Measurements from ENCODE around the gene TMEM63C.

The TMEM63C gene

DNA sequence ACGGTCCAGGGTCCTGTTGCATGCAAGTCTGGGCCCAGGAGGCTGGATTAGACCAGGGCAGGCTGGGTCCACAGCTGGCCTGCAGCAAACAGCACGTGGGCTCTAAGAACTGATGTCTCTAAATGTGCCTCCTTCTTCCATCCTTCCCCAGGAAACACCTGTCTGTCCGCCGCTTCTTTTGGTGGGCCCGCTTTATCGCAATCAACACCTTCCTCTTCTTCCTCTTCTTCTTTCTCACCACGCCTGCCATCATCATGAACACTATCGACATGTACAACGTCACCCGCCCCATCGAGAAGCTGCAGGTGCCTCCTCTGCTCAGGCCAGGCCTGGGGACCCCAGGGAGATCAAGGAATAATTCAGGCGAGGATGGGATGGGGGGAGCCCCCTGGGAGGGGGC is 61.2 kb downstream of the TMEM63C start:
- Histone ChIP-seq H3K36me3 (ENCODE audit: control insufficient read depth, insufficient read depth, low read length) (no peaks in the 10 kb centered on the region), H3K4me1 (ENCODE audit: control insufficient read depth, insufficient read depth, low read length) (no peaks in the 10 kb centered on the region), H3K9ac (ENCODE audit: low read depth, low read length) (no peak overlapping the region)

DNA sequence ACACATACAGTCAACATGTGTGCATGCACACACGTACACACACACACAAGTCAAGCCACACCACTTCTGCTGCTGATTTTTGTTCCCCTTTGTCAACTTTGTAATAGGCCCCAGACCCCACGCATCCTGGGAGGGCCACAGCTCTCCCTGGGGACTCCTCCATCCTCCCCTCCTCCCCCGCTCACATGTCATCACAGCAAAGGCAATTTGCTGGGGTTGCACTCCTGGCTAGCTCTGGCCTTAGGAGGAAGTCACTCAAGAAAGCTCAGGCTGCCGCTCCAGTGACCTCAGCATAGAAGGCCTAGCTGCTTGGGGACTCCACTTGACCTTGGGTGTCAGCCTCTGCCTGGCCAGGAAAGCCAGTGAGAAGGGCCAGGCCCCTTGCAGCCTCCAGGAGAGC is 62.3 kb downstream of the TMEM63C start:
- H3K9me3 ChIP-seq (ENCODE audit: control insufficient read depth, insufficient read depth, low read length), result no peaks in the 10 kb centered on the region
- H3K36me3 ChIP-seq (ENCODE audit: control insufficient read depth, insufficient read depth, low read length), result no peaks in the 10 kb centered on the region
- H3K27me3 ChIP-seq (ENCODE audit: control insufficient read depth, insufficient read depth, low read length), result no peaks in the 10 kb centered on the region
- no peak overlapping the region for H3K4me3 ChIP-seq (ENCODE audit: low read depth, low read length)
- H3K27ac ChIP-seq (ENCODE audit: low read depth, low read length), result no peak overlapping the region
- H3K4me1 ChIP-seq (ENCODE audit: control insufficient read depth, insufficient read depth, low read length), result no peaks in the 10 kb centered on the region
- H3K9ac ChIP-seq (ENCODE audit: low read depth, low read length), result no peak overlapping the region

More for the DNA sequence above, 61.2 kb downstream of the TMEM63C start:
- Histone ChIP-seq H3K4me3 (ENCODE audit: low read depth, low read length) (no peak overlapping the region), H3K27me3 (ENCODE audit: control insufficient read depth, insufficient read depth, low read length) (no peaks in the 10 kb centered on the region), H3K9me3 (ENCODE audit: control insufficient read depth, insufficient read depth, low read length) (no peaks in the 10 kb centered on the region), H3K27ac (ENCODE audit: low read depth, low read length) (no peak overlapping the region)

- Histone ChIP-seq H3K36me3 (ENCODE audit: control insufficient read depth, insufficient read depth, low read length) (no peaks in the 10 kb centered on the region), H3K27me3 (ENCODE audit: control insufficient read depth, insufficient read depth, low read length) (no peaks in the 10 kb centered on the region)
These were observed 64.2 kb downstream of the TMEM63C start for GRCh38 chr14:77245820-77246219.

GRCh38 chr14:77246784-77247183 is 65.2 kb downstream of the TMEM63C start:
- Histone ChIP-seq H3K27ac (ENCODE audit: low read depth, low read length) (no peak overlapping the region), H3K27me3 (ENCODE audit: control insufficient read depth, insufficient read depth, low read length) (no peaks in the 10 kb centered on the region), H3K9ac (ENCODE audit: low read depth, low read length) (no peak overlapping the region), H3K9me3 (ENCODE audit: control insufficient read depth, insufficient read depth, low read length) (no peaks in the 10 kb centered on the region), H3K4me1 (ENCODE audit: control insufficient read depth, insufficient read depth, low read length) (no peaks in the 10 kb centered on the region), H3K36me3 (ENCODE audit: control insufficient read depth, insufficient read depth, low read length) (no peaks in the 10 kb centered on the region), H3K4me3 (ENCODE audit: low read depth, low read length) (no peak overlapping the region)

More at GRCh38 chr14:77245820-77246219, 64.2 kb downstream of the TMEM63C start:
- no peaks in the 10 kb centered on the region for H3K4me1 ChIP-seq (ENCODE audit: control insufficient read depth, insufficient read depth, low read length)
- H3K9ac ChIP-seq (ENCODE audit: low read depth, low read length), result no peak overlapping the region
- H3K9me3 ChIP-seq (ENCODE audit: control insufficient read depth, insufficient read depth, low read length), result no peaks in the 10 kb centered on the region
- no peak overlapping the region for H3K27ac ChIP-seq (ENCODE audit: low read depth, low read length)
- H3K4me3 ChIP-seq (ENCODE audit: low read depth, low read length), result no peak overlapping the region

DNA sequence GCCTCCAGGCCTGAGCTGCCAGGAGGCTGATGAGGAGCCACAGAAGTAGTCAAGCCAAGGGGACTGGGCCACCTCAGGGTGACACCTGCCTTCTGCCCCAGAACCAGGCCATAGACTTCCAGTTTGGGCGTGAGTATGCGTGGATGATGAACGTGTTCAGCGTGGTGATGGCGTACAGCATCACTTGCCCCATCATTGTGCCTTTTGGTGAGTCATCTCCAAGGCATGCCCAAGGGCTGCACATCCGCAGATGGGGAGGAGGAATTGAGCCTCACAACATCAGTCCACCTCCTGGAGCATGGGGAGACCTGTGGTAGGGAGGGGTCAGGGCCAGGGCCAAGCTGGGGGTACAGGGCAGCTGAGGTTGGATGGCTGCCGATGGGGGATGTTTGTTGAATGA is 67.1 kb downstream of the TMEM63C start:
- Histone ChIP-seq H3K9me3 (ENCODE audit: control insufficient read depth, insufficient read depth, low read length) (no peaks in the 10 kb centered on the region), H3K4me1 (ENCODE audit: control insufficient read depth, insufficient read depth, low read length) (no peaks in the 10 kb centered on the region), H3K27me3 (ENCODE audit: control insufficient read depth, insufficient read depth, low read length) (no peaks in the 10 kb centered on the region)

GRCh38 chr14:77249286-77249685 is 67.7 kb downstream of the TMEM63C start:
- no peaks in the 10 kb centered on the region for H3K27me3 ChIP-seq (ENCODE audit: control insufficient read depth, insufficient read depth, low read length)
- no peak overlapping the region for H3K27ac ChIP-seq (ENCODE audit: low read depth, low read length)
- H3K9ac ChIP-seq (ENCODE audit: low read depth, low read length), result no peak overlapping the region
- H3K4me1 ChIP-seq (ENCODE audit: control insufficient read depth, insufficient read depth, low read length), result no peaks in the 10 kb centered on the region
- H3K36me3 ChIP-seq (ENCODE audit: control insufficient read depth, insufficient read depth, low read length), result no peaks in the 10 kb centered on the region
- no peaks in the 10 kb centered on the region for H3K9me3 ChIP-seq (ENCODE audit: control insufficient read depth, insufficient read depth, low read length)
- H3K4me3 ChIP-seq (ENCODE audit: low read depth, low read length), result no peak overlapping the region

More for the DNA sequence above, 67.1 kb downstream of the TMEM63C start:
- Histone ChIP-seq H3K36me3 (ENCODE audit: control insufficient read depth, insufficient read depth, low read length) (no peaks in the 10 kb centered on the region), H3K4me3 (ENCODE audit: low read depth, low read length) (no peak overlapping the region), H3K9ac (ENCODE audit: low read depth, low read length) (no peak overlapping the region), H3K27ac (ENCODE audit: low read depth, low read length) (no peak overlapping the region)

GRCh38 chr14:77250927-77251326 is 69.3 kb downstream of the TMEM63C start:
- no peaks in the 10 kb centered on the region for H3K9me3 ChIP-seq (ENCODE audit: control insufficient read depth, insufficient read depth, low read length)
- no peaks in the 10 kb centered on the region for H3K4me1 ChIP-seq (ENCODE audit: control insufficient read depth, insufficient read depth, low read length)
- no peaks in the 10 kb centered on the region for H3K27me3 ChIP-seq (ENCODE audit: control insufficient read depth, insufficient read depth, low read length)
- H3K4me3 ChIP-seq (ENCODE audit: low read depth, low read length), result no peak overlapping the region
- no peaks in the 10 kb centered on the region for H3K36me3 ChIP-seq (ENCODE audit: control insufficient read depth, insufficient read depth, low read length)
- H3K27ac ChIP-seq (ENCODE audit: low read depth, low read length), result no peak overlapping the region
- H3K9ac ChIP-seq (ENCODE audit: low read depth, low read length), result no peak overlapping the region

GRCh38 chr14:77251870-77252269 is 70.3 kb downstream of the TMEM63C start:
- H3K27ac ChIP-seq (ENCODE audit: low read depth, low read length), result no peak overlapping the region
- H3K4me1 ChIP-seq (ENCODE audit: control insufficient read depth, insufficient read depth, low read length), result no peaks in the 10 kb centered on the region
- H3K9me3 ChIP-seq (ENCODE audit: control insufficient read depth, insufficient read depth, low read length), result no peaks in the 10 kb centered on the region
- no peaks in the 10 kb centered on the region for H3K27me3 ChIP-seq (ENCODE audit: control insufficient read depth, insufficient read depth, low read length)
- H3K4me3 ChIP-seq (ENCODE audit: low read depth, low read length), result no peak overlapping the region
- H3K36me3 ChIP-seq (ENCODE audit: control insufficient read depth, insufficient read depth, low read length), result no peaks in the 10 kb centered on the region
- no peak overlapping the region for H3K9ac ChIP-seq (ENCODE audit: low read depth, low read length)

DNA sequence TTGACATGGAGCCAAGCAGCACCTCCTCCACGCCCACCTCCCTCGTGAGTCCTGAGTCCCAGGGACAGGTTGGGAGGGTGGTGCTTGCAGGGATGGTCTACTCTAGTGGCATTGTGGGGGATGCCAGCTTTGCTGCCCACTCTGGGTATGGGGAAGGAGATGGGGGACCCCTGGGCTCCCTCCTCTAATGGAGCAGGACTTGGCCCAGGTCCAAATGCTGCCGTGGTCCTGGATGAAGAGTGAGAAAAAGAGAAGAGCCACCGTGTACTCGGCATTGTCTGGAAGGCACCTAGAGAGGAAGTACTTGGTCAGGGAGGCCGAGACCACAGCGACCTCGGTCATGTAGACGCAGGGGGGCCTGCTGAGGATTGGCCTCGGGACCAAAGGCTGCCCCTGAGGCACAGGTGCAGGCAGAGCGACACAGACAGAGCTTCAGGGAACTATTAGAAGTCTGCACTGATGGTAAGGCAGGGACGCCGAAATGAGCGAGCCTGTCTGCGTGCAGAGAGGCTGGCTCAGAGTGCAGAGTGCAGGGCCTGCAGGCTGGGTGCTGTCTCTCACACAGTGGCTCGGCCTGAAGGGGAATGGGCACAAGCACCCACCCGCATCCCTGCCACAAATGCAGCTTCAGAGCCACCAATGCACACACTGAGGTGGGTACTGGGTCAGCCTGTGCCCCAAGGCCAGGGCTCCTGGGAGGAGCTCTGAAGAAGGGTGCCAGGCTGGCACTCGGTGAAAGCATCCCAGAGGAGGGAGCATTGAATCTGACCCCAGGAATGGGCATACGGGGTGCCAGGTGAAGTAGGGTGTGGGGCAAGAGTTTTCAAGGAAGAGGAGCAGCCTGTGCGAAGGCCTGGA is 72.0 kb downstream of the TMEM63C start:
- Histone ChIP-seq H3K9ac (ENCODE audit: low read depth, low read length) (no peak overlapping the region), H3K36me3 (ENCODE audit: control insufficient read depth, insufficient read depth, low read length) (no peaks in the 10 kb centered on the region), H3K9me3 (ENCODE audit: control insufficient read depth, insufficient read depth, low read length) (no peaks in the 10 kb centered on the region), H3K4me3 (ENCODE audit: low read depth, low read length) (no peak overlapping the region), H3K4me1 (ENCODE audit: control insufficient read depth, insufficient read depth, low read length) (no peaks in the 10 kb centered on the region), H3K27me3 (ENCODE audit: control insufficient read depth, insufficient read depth, low read length) (no peaks in the 10 kb centered on the region), H3K27ac (ENCODE audit: low read depth, low read length) (no peak overlapping the region)

- Histone ChIP-seq H3K4me1 (ENCODE audit: control insufficient read depth, insufficient read depth, low read length) (no peaks in the 10 kb centered on the region), H3K9me3 (ENCODE audit: control insufficient read depth, insufficient read depth, low read length) (no peaks in the 10 kb centered on the region), H3K27me3 (ENCODE audit: control insufficient read depth, insufficient read depth, low read length) (no peaks in the 10 kb centered on the region), H3K27ac (ENCODE audit: low read depth, low read length) (no peak overlapping the region), H3K4me3 (ENCODE audit: low read depth, low read length) (no peak overlapping the region), H3K36me3 (ENCODE audit: control insufficient read depth, insufficient read depth, low read length) (no peaks in the 10 kb centered on the region), H3K9ac (ENCODE audit: low read depth, low read length) (no peak overlapping the region)
These were observed 75.1 kb downstream of the TMEM63C start for GRCh38 chr14:77256694-77257093.

DNA sequence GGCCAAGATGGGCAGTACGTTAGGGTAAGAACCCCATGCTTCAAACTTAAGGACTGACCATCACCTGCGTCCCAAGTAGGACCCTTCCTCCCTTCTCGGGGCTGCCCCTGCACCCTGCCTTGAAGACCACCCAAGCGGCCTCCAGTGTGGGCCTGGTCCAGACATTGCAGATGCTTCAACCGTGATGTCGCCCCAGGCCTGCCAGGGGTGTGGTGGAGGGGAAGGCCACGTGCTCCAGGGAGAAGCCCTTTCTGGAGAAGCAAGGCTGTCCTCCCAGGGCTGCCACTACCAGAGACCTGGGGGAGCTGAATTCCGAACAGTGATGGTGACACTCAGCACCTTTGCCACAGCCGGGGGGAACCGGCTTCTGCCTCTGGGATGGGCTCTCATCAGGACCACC is 76.1 kb downstream of the TMEM63C start:
- no peak overlapping the region for H3K27ac ChIP-seq (ENCODE audit: low read depth, low read length)
- no peaks in the 10 kb centered on the region for H3K4me1 ChIP-seq (ENCODE audit: control insufficient read depth, insufficient read depth, low read length)
- no peaks in the 10 kb centered on the region for H3K27me3 ChIP-seq (ENCODE audit: control insufficient read depth, insufficient read depth, low read length)

More for the DNA sequence above, 76.1 kb downstream of the TMEM63C start:
- H3K9me3 ChIP-seq (ENCODE audit: control insufficient read depth, insufficient read depth, low read length), result no peaks in the 10 kb centered on the region
- no peak overlapping the region for H3K4me3 ChIP-seq (ENCODE audit: low read depth, low read length)
- H3K36me3 ChIP-seq (ENCODE audit: control insufficient read depth, insufficient read depth, low read length), result no peaks in the 10 kb centered on the region
- H3K9ac ChIP-seq (ENCODE audit: low read depth, low read length), result no peak overlapping the region
